Activated CD8-positive, alpha-beta memory T cell treated with anti-CD3 and anti-CD28 coated beads for 1 hour (primary cell): Measurements from ENCODE around the gene NAV1.
"Not testable (repeated sequence)": the region's sequence is repeated elsewhere in the genome, so short reads cannot be mapped to it uniquely, and the experiment has no call there.

Source experiments
- DNase-seq, 2 donors: peaks; one replicate each; pipeline ENCODE4 v3.0.0-alpha.2; 2020; ENCODE audit warnings: low read depth in 1 of 2; ENCODE audit errors: extremely low read depth in 1 of 2

Gene NAV1

GRCh38 chr1:201517631-201518030 lies 21.3 kb upstream of the NAV1 start:
- no peak for DNase-seq

GRCh38 chr1:201518071-201518470 lies 20.9 kb upstream of the NAV1 start:
- DNase-seq = no peak

- DNase-seq = not testable (repeated sequence)
These were observed 18.8 kb upstream of the NAV1 start for GRCh38 chr1:201520046-201520575.

GRCh38 chr1:201525193-201525778 lies 13.6 kb upstream of the NAV1 start:
- DNase-seq = no peak

- DNase-seq = no peak
These were observed 11.0 kb upstream of the NAV1 start for GRCh38 chr1:201527879-201528278.

- DNase-seq = no peak
These were observed 10.2 kb upstream of the NAV1 start for GRCh38 chr1:201528631-201529252.

GRCh38 chr1:201530741-201531531 lies 8.0 kb upstream of the NAV1 start:
- no peak for DNase-seq

GRCh38 chr1:201531551-201532425 lies 7.1 kb upstream of the NAV1 start:
- no peak for DNase-seq

GRCh38 chr1:201533836-201534235 lies 5.1 kb upstream of the NAV1 start:
- DNase-seq = no peak

GRCh38 chr1:201535046-201535918 lies 3.6 kb upstream of the NAV1 start:
- DNase-seq = no peak

GRCh38 chr1:201535919-201536245 lies 3.0 kb upstream of the NAV1 start:
- DNase-seq = no peak

- no peak for DNase-seq
These were observed 2.4 kb upstream of the NAV1 start for GRCh38 chr1:201536558-201536957.

- DNase-seq = no peak
These were observed 1.9 kb upstream of the NAV1 start for GRCh38 chr1:201537028-201537427.

GRCh38 chr1:201537467-201537866 lies 1.5 kb upstream of the NAV1 start:
- DNase-seq = no peak

- no peak for DNase-seq
These were observed 876 bp upstream of the NAV1 start for GRCh38 chr1:201537891-201538611.

GRCh38 chr1:201539561-201540431 lies 869 bp downstream of the NAV1 start:
- DNase-seq = no peak

GRCh38 chr1:201540846-201541735 lies 2.2 kb downstream of the NAV1 start:
- no peak for DNase-seq
